Measurements from ENCODE around the gene ADGRB2.

The ADGRB2 gene

DNA sequence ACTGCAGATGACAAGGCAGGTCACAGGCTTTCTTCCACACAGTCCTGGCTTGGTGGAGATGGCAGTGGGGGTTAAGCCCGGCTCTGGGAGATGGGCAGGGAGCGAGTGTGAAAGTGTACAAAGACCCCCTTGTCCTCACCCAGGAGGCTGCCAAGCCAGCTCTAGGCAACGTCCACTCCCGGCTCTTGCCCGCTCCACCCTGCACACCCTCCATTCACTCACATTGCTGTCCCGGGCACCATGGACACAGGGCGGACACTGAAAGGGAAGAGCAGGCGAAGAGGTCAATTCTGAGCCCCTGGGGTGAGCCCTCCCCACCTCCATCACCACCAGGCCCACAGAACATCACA, 69.2 kb downstream of the ADGRB2 start:
- no peak for DNase-seq

GRCh38 chr1:31694069-31694963, 69.8 kb downstream of the ADGRB2 start:
- no peak for DNase-seq

GRCh38 chr1:31693231-31693630, 70.9 kb downstream of the ADGRB2 start:
- no peak for DNase-seq

- no peak for DNase-seq
Observed at GRCh38 chr1:31691951-31692350, 72.2 kb downstream of the ADGRB2 start.

DNA sequence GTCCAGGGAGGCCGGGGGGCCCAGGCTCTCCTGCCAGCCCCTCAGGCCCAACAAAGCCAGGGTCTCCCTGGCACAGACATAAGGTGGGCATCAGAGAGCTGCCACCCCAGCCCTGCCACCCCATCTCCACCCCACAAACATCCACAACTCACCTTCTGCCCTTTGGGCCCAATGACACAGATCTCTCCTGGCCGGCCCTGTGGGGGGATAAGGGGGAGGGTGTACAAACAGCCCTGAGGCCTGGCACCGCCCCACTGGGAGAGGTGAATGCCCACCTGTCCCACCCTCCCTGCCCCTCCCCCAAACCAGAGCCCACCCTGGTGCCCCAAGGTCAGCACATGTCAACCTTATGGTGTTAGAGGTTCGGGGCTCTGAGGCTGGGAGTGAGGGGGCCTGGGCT, 72.7 kb downstream of the ADGRB2 start:
- no peak for DNase-seq

DNA sequence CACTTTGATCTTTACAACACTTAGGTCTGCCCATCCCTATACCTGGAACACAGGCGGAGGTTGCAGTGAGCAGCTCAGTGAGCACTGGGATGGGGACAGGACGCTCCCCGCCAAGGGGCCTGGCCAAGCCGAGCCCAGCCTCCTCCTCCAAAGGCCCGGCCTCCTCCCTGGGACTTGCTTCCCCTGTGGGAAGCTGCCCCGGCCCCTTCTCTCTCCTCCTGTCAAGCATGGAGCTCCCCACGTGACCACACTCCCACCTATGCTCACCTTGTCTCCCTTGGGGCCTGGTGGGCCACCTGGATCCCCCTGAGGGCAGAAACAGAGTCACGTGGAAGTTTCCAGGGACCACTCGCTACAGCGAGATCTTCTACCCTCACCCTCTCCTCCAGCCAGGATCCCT, 73.2 kb downstream of the ADGRB2 start:
- no peak for DNase-seq

GRCh38 chr1:31689854-31690253, 74.3 kb downstream of the ADGRB2 start:
- peak; percentile 64 for DNase-seq

- no peak for DNase-seq
Observed at GRCh38 chr1:31689379-31689778, 74.8 kb downstream of the ADGRB2 start.

DNA sequence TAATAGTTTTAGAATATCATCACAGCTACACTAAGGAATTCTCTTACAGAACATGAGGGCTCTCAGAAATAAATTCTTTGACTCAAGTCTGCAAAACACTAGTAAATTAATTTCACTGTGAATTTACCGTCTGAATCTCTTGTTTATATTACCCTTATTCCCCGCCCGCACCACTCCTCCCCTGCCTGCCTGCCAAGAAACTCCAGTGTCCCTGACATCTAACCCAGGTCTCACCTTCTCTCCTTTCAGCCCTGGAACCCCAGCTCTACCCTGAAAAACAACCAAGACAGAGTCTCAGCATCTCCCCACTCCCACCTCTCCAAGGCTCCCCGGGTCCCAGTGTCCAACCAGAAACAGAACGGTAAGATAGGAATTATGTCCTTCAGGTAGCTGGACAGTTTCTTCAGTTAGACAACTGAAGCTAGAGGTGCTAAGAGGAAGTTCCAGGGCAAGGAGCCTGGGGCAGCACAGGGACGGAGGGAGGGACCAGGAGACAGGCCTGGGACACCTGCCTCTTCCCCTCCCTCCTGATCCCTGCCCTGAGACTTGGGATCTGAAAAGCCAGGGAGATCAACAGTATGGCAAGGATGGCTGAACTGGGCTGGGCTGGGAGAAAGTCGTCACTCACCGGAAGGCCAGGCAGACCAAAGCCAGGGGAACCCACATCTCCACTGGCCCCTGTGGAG, 75.8 kb downstream of the ADGRB2 start:
- DNase-seq, result no peak

DNA sequence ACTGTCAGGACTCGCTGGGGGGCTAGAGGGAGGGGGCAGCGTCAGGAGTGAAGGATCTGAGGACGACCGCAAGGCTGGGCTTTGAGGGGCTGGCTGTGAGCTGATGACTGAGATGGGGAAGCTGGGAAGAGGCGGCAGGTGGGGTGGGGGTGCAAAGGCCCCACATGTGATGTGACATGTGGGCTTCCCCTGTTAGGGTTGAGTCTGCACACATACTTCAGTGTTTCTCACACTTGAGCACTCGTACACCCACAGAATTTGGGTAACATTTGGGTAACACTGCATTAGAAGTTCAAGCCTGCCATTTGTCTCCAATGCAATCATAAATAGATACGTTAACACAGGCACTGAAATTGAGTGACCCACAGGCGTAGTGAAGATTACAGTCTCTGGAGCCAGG, 76.5 kb downstream of the ADGRB2 start:
- no peak for DNase-seq

GRCh38 chr1:31685795-31686194, 78.3 kb downstream of the ADGRB2 start:
- DNase-seq, result no peak

GRCh38 chr1:31683997-31684396, 80.1 kb downstream of the ADGRB2 start:
- no peak for DNase-seq

DNA sequence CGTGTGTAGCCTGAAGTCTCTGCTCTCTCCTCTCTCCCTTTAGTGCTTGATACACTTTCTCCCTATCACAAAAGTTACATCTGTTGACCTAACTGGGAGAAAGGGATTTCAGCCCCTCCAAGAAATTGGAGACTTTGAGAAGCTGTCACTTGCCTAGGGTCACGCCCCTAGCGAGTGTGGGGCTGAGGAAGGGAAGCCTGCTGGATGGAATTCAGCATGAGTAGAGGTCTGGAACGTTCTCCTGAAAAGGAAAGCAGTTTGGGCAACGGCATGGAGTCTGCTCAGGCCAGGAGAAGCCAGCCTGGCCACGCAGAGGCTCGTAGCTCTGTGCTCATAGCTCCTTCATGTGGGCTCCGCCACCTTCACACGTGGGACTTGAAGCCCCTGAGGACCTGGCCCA, 82.7 kb downstream of the ADGRB2 start:
- no peak for DNase-seq

DNA sequence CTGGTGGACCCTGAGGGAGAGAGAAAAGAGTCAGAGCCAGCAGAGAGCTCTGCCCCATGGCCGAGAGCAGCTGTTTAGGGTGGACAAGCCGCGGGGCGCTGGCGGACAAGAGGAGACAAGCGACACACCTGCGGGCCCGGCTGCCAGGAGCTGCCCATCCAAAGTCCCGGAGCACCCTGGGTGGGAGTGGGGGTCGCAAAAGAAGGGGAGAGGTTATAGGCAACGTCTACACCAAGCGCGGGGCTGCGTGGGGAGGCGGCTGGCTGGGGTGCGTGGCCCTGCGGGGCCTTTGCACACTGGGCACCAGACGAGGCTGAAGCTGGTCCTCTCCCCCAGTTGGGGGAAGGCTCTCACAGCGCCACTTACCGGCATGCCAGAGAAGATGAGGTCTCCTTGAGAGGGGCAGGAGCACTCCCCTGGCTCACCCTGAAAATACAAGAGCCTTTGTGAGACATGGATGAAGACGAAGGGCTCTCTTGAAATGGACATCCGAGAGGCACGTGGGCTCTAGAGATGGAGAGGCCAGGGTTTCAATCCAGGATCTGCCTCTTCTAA, 84.4 kb downstream of the ADGRB2 start:
- DNase-seq, result no peak

DNA sequence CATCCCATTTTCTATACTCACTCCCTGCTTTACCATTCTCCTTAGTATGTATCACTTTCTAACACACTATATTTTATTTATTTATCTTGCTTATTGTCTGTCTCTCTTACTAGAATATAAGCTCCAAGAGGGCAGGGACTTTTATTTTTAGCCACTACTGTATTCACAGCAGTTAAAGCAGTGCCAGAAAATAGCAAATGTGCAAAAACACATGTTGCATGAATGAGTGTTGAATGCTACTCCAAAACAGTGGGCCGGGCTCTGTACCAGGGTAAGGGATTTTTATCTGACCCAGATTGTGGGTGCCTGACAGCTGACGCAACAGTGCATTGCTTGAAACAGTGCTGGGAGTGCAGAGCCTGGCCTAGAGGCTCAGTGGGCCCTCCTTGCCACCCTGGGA, 85.0 kb downstream of the ADGRB2 start:
- DNase-seq, result no peak

DNA sequence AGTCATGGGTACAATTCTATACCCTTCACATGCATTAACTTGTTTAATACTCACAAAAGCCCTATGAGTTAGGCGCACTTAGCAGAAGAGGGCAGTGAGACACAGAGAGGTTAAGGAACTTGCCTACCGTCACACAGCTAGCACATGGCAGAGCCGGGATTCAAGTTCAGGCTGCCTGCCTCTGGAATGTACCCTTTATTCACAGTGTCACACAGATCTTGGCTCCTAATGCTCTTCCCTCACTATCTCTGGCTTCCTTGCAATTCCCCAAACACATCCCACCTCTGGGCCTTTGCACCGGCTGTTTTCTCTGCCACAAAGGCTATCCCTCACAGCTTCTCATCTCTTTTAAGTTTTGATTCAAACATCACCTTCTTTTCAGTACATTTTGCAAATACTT, 85.5 kb downstream of the ADGRB2 start:
- DNase-seq, result no peak

- no peak for DNase-seq
Observed at GRCh38 chr1:31677949-31678348, 86.2 kb downstream of the ADGRB2 start.

DNA sequence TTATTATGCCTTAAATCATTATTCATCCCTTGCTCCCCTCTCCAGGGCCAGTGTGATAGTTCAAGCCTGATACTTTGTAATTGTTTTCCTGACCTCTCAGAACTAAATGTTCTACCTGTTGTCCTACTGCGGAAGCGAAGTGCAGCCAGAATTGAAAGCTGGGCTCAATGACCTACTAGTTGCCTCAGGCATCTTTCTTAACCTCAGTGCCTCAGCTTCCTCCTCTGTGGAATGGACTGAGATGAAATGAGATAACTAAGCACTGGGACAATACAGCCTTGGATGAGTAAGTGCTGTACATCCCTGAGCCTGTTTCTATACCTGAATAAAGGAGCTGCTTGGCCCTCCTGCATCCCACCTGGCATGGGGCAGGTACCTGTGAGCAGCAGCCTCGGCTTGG, 86.7 kb downstream of the ADGRB2 start:
- DNase-seq, result no peak

Data from kidney glomerular epithelial cell (primary cell).